ENCODE data around the gene FERMT1. TPM values are rescaled to one million over a fixed set of nuclear protein-coding genes. Genes with fewer than 3 reads are reported as not detected.

FERMT1 gene
- total and polyA plus RNA-seq, 2 donors (not counting 1 experiment from before 2014, with no cell fraction given), result not detected

DNA sequence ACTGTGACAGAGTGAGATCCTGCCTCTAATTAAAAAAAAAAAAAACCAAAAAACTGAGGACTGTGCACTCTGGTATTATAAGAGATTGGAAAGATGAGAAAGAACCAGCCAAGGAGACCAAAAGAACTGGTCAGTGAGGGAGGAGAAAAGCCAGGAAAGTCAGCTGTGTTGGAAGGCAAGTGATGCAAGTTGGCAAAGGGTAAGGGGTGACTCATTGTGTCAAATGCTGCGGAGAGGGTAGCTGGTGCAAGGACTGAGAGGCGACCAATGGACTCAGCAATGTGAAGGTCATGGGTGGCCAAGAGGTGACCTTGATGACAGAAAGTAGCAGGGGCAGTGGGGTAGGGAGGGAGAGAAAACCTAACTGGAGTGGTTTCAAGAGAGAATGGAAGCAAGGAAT lies 41.6 kb downstream of the FERMT1 start:
- Mint-ChIP-seq H3K4me1 (no peaks in the 10 kb centered on the region), H3K4me3 (no peak overlapping the region), H3K27me3 (peaks cover 4% of the 10 kb centered on the region), H3K27ac (no peak overlapping the region), H3K9me3 (ENCODE audit: insufficient read depth) (no peaks in the 10 kb centered on the region)
- TF ChIP-seq EZH2 (IDR thresholded peaks at IDR 0.05; ENCODE audit: borderline replicate concordance, insufficient read depth, low read depth, low read length, poor library complexity, severe bottlenecking), result no peak
- no peak for TF ChIP-seq CTCF (IDR thresholded peaks at IDR 0.05)
- H4K20me1 ChIP-seq (ENCODE audit: control insufficient read depth, insufficient read depth, low read length, poor library complexity, severe bottlenecking), result no peaks in the 10 kb centered on the region
- H3K27me3 ChIP-seq (replicated peaks in 1 of 4; ENCODE audit: control extremely low read depth in 1 of 4, control insufficient read depth in 3 of 4, insufficient read depth in 4 of 4, low read length in 3 of 4), result peaks cover 0 to 3% (median 0%) of the 10 kb centered on the region in 4 experiments
- DNase-seq (no peak), ATAC-seq (ENCODE audit: low read depth) (no peak)
- H3K4me2 ChIP-seq (replicated peaks; ENCODE audit: low read depth, low read length, poor library complexity, severe bottlenecking), result no peak overlapping the region
- H3K79me2 ChIP-seq (ENCODE audit: control insufficient read depth, insufficient read depth, low read length), result no peaks in the 10 kb centered on the region
- H3K4me1 ChIP-seq (ENCODE audit: control insufficient read depth in 2 of 2, insufficient read depth in 2 of 2, low read length in 2 of 2), result no peaks in the 10 kb centered on the region
- POLR2A ChIA-PET, result no interaction called here
- no peaks in the 10 kb centered on the region for H3K36me3 ChIP-seq (replicated peaks in 1 of 2; ENCODE audit: control extremely low read depth in 1 of 2, control insufficient read depth in 1 of 2, extremely low read depth in 1 of 2, insufficient read depth in 2 of 2, low read length in 1 of 2)
- no peak overlapping the region for H3K4me3 ChIP-seq (ENCODE audit: control extremely low read depth in 1 of 5, extremely low read depth in 1 of 5, insufficient read depth in 1 of 5, low read depth in 2 of 5, low read length in 4 of 5)
- CTCF ChIA-PET, result interaction anchor here (0.5 to 4.0 kb wide), 5 partner anchors 12 to 834 kb away, joined by 3 to 23 read pairs (median 3); no protein-coding TSS in a partner anchor
- WGBS (ENCODE audit: insufficient coverage), result 96% methylated on average over 2 of the region's 2 CpGs
- H3K9ac ChIP-seq (ENCODE audit: low read length), result no peak overlapping the region
- intact Hi-C loops (cut with micrococcal nuclease), result no loop called here
- no peaks in the 10 kb centered on the region for H3K9me3 ChIP-seq (ENCODE audit: control extremely low read depth in 1 of 3, control insufficient read depth in 2 of 3, insufficient read depth in 1 of 3, low read length in 2 of 3)
- no peak overlapping the region for H3K27ac ChIP-seq (ENCODE audit: low read length in 2 of 2)
- no peak overlapping the region for H2AFZ ChIP-seq (ENCODE audit: insufficient read depth, low read depth, low read length, poor library complexity, severe bottlenecking)

- no peak for DNase-seq
- H3K27me3 Mint-ChIP-seq, result peaks cover 4% of the 10 kb centered on the region
- Histone ChIP-seq H3K9ac (ENCODE audit: low read length) (no peak overlapping the region), H2AFZ (ENCODE audit: insufficient read depth, low read depth, low read length, poor library complexity, severe bottlenecking) (no peak overlapping the region), H3K4me2 (replicated peaks; ENCODE audit: low read depth, low read length, poor library complexity, severe bottlenecking) (no peak overlapping the region), H3K4me3 (ENCODE audit: control extremely low read depth in 1 of 5, extremely low read depth in 1 of 5, insufficient read depth in 1 of 5, low read depth in 2 of 5, low read length in 4 of 5) (no peak overlapping the region), H3K79me2 (ENCODE audit: control insufficient read depth, insufficient read depth, low read length) (no peaks in the 10 kb centered on the region), H3K4me1 (ENCODE audit: control insufficient read depth in 2 of 2, insufficient read depth in 2 of 2, low read length in 2 of 2) (no peaks in the 10 kb centered on the region), H3K27ac (ENCODE audit: low read length in 2 of 2) (no peak overlapping the region), H4K20me1 (ENCODE audit: control insufficient read depth, insufficient read depth, low read length, poor library complexity, severe bottlenecking) (no peaks in the 10 kb centered on the region), H3K36me3 (replicated peaks in 1 of 2; ENCODE audit: control extremely low read depth in 1 of 2, control insufficient read depth in 1 of 2, extremely low read depth in 1 of 2, insufficient read depth in 2 of 2, low read length in 1 of 2) (no peaks in the 10 kb centered on the region), H3K9me3 (ENCODE audit: control extremely low read depth in 1 of 3, control insufficient read depth in 2 of 3, insufficient read depth in 1 of 3, low read length in 2 of 3) (no peaks in the 10 kb centered on the region), H3K27me3 (replicated peaks in 1 of 4; ENCODE audit: control extremely low read depth in 1 of 4, control insufficient read depth in 3 of 4, insufficient read depth in 4 of 4, low read length in 3 of 4) (peaks cover 0 to 5% (median 2%) of the 10 kb centered on the region in 4 experiments)
- H3K4me3 Mint-ChIP-seq, result no peak overlapping the region
- POLR2A ChIA-PET, result no interaction called here
- CTCF ChIA-PET, result interaction anchor here (0.7 to 8.3 kb wide), 7 partner anchors 35 to 559 kb away, joined by 3 to 148 read pairs (median 4); no protein-coding TSS in a partner anchor
- intact Hi-C loops (cut with micrococcal nuclease), result no loop called here
- H3K9me3 Mint-ChIP-seq (ENCODE audit: insufficient read depth), result no peaks in the 10 kb centered on the region
- H3K4me1 Mint-ChIP-seq, result no peaks in the 10 kb centered on the region
- ATAC-seq (ENCODE audit: low read depth), result no peak
- no peak overlapping the region for H3K27ac Mint-ChIP-seq
- no peak for TF ChIP-seq EZH2 (IDR thresholded peaks at IDR 0.05; ENCODE audit: borderline replicate concordance, insufficient read depth, low read depth, low read length, poor library complexity, severe bottlenecking)
- no peak for TF ChIP-seq CTCF (IDR thresholded peaks at IDR 0.05)
- WGBS (ENCODE audit: insufficient coverage), result 100% methylated on average over 1 of the region's 2 CpGs
These were observed 43.8 kb downstream of the FERMT1 start for GRCh38 chr20:6079016-6079415.

All from B cell (primary cell).